Hepatocyte (in vitro differentiated cells): ENCODE data around the gene PREX1. TPM values are rescaled to one million over a fixed set of nuclear protein-coding genes. Genes with fewer than 3 reads are reported as not detected.

Experiments
- DNase-seq: peaks from one replicate; pipeline ENCODE4 v3.0.0-alpha.2; 2016; ENCODE audit warnings: low spot score
- H2AFZ ChIP-seq: fragments of 200-600 bp; sonication (generic); 2 replicates; pipeline ENCODE4 v1.6.0; 2016; ENCODE audit warnings: antibody characterized with exemption, mild to moderate bottlenecking
- H3K27ac ChIP-seq: fragments of 200-600 bp; sonication (generic); 2 replicates; pipeline ENCODE4 v1.5.1; 2016; ENCODE audit warnings: mild to moderate bottlenecking
- H3K27me3 ChIP-seq: fragments of 200-600 bp; sonication (generic); 2 replicates; pipeline ENCODE4 v1.6.1; 2016
- H3K36me3 ChIP-seq: fragments of 200-600 bp; sonication (generic); replicated peaks from 2 replicates; pipeline ENCODE4 v1.5.1; 2016; ENCODE audit warnings: low read depth; ENCODE audit not compliant: insufficient read depth
- H3K4me1 ChIP-seq: fragments of 200-600 bp; sonication (generic); 2 replicates; pipeline ENCODE4 v1.5.1; 2016; ENCODE audit warnings: mild to moderate bottlenecking, moderate library complexity; ENCODE audit not compliant: insufficient read depth
- H3K4me2 ChIP-seq: fragments of 200-600 bp; sonication (generic); 2 replicates; pipeline ENCODE4 v1.6.0; 2016
- H3K4me3 ChIP-seq: fragments of 200-600 bp; sonication (generic); 2 replicates; pipeline ENCODE4 v1.5.1; 2016; ENCODE audit warnings: mild to moderate bottlenecking
- H3K79me2 ChIP-seq: fragments of 200-600 bp; sonication (generic); 2 replicates; pipeline ENCODE4 v1.6.0; 2017; ENCODE audit warnings: mild to moderate bottlenecking
- H3K9me2 ChIP-seq: fragments of 200-600 bp; sonication (generic); replicated peaks from 2 replicates; pipeline ENCODE4 v1.6.0; 2017; ENCODE audit warnings: mild to moderate bottlenecking; ENCODE audit not compliant: insufficient read depth
- H3K9me3 ChIP-seq: fragments of 200-600 bp; sonication (generic); 2 replicates; pipeline ENCODE4 v1.5.1; 2016; ENCODE audit warnings: low read depth, mild to moderate bottlenecking
- H4K20me1 ChIP-seq: fragments of 200-600 bp; sonication (generic); 2 replicates; pipeline ENCODE4 v1.6.0; 2016; ENCODE audit warnings: mild to moderate bottlenecking; ENCODE audit not compliant: insufficient read depth, poor library complexity, severe bottlenecking
- EZH2 ChIP-seq: fragments of 200-600 bp; sonication (generic); IDR thresholded peaks from 2 replicates; pipeline ENCODE4 v1.6.1; 2016; ENCODE audit warnings: antibody characterized with exemption, mild to moderate bottlenecking, borderline replicate concordance
- EZH2phosphoT487 ChIP-seq: fragments of 200-600 bp; sonication (generic); IDR thresholded peaks from one replicate; pipeline ENCODE4 v1.6.1; 2018; ENCODE audit warnings: antibody characterized with exemption, mild to moderate bottlenecking, low read depth, moderate library complexity; ENCODE audit not compliant: unreplicated experiment, severe bottlenecking
- WGBS: methylation state at CpG from one replicate; pipeline ENCODE4 v1.1.6; 2016; ENCODE audit warnings: low lambda C conversion rate; ENCODE audit errors: missing lambda C conversion rate; 5-methylcytosine and 5-hydroxymethylcytosine counted together
- polyA plus RNA-seq: library from polyadenylated mRNA; unstranded; fragments of >200 nt; fragmentation: Nextera tagmentation; extraction: Ambion mirVana; gene quantifications from 2 replicates; pipeline ENCODE4 v1.2.1, GENCODE V29; 2016
- total RNA-seq: library from RNA; depleted of rRNA; stranded (reverse); fragments of >200 nt; gene quantifications from 2 replicates; pipeline ENCODE4 v1.2.3, GENCODE V29; 2014
- TF ChIP-seq, protein P1 (sequence below): fragments of 200-600 bp; sonication (generic); IDR thresholded peaks from 2 replicates; pipeline ENCODE4 v1.5.1; 2016; ENCODE audit warnings: antibody characterized with exemption, mild to moderate bottlenecking; ENCODE audit not compliant: poor library complexity

The PREX1 gene
- total and polyA plus RNA-seq, 2 experiments from 2014 or later: 1.8 to 2.9 TPM

DNA sequence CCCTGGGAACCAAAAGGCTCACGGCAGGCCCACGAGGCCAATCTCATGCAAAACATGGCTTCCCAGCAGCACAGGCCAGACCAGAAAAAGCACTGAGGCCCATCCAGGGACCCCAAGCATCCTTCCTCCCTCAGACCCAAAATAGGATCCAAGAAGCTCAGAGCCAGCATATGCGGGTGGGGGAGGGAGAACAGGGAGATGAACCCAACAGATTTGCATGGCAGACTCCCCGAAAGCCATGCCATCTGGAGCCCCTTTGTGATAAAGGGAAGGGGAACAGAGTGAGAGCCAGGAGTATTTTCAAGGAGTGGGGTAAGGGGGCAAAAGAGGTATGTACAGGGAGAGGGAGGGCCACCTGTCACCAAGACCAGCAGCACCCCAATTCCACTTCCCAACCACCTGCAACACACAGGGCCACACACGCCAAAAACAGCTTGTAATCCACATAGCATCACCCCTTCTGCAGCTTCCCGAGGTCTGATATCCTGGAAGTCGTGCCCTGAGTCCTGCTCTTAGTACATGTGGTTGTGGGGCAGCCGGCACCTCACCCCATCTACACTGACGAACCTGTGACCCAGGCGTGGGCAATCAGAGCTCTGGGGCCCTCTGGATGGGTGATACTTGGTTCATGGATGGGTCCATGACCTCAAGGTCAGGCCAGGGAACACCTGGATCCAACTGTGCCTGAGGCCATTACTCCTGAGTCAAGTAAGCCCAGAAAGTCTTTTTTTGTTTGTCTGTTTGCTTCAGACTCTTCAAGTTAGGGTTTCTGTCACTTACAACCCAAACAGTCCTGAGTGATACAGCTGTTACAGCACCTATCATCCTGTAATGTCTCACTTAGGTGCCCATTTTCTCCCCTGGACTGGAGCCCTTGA is 24.4 kb downstream of the PREX1 start:
- H3K9me3 ChIP-seq: no peaks in the 10 kb centered on the region
- H3K4me3 ChIP-seq: no peak overlapping the region
- H3K4me1 ChIP-seq: no peaks in the 10 kb centered on the region
- no peak overlapping the region for H2AFZ ChIP-seq
- no peaks in the 10 kb centered on the region for H3K36me3 ChIP-seq
- H3K27me3 ChIP-seq: no peaks in the 10 kb centered on the region
- DNase-seq: no peak
- TF ChIP-seq EZH2phosphoT487: no peak
- TF ChIP-seq, protein P1, sequence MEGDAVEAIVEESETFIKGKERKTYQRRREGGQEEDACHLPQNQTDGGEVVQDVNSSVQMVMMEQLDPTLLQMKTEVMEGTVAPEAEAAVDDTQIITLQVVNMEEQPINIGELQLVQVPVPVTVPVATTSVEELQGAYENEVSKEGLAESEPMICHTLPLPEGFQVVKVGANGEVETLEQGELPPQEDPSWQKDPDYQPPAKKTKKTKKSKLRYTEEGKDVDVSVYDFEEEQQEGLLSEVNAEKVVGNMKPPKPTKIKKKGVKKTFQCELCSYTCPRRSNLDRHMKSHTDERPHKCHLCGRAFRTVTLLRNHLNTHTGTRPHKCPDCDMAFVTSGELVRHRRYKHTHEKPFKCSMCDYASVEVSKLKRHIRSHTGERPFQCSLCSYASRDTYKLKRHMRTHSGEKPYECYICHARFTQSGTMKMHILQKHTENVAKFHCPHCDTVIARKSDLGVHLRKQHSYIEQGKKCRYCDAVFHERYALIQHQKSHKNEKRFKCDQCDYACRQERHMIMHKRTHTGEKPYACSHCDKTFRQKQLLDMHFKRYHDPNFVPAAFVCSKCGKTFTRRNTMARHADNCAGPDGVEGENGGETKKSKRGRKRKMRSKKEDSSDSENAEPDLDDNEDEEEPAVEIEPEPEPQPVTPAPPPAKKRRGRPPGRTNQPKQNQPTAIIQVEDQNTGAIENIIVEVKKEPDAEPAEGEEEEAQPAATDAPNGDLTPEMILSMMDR: no peak
- TF ChIP-seq EZH2: no peak
- H3K27ac ChIP-seq: no peak overlapping the region
- no peaks in the 10 kb centered on the region for H3K79me2 ChIP-seq
- no peaks in the 10 kb centered on the region for H3K9me2 ChIP-seq
- no peaks in the 10 kb centered on the region for H4K20me1 ChIP-seq
- 88% methylated on average over 10 of the region's 10 CpGs for WGBS
- no peak overlapping the region for H3K4me2 ChIP-seq

DNA sequence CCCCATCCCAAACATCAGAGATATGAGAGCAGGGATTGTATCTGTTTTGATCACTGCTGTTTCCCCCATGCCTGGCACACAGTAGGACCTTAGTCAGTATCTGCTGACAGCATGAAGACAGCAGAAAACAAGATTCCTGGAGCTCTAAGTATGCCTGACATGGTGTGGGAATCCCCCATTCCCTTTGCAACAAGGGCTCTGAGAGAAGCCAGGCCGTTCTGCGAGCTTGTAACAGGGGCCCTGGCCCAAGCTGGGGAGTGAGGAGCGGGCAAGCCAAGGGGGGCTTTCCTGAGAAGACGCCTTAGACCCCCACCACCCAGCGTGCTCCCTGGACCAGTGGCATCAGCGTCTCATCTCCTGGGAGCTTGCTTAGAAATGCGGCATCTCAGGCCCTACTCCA is 25.2 kb downstream of the PREX1 start:
- Histone ChIP-seq H3K36me3 (no peaks in the 10 kb centered on the region), H3K4me3 (no peak overlapping the region), H2AFZ (no peak overlapping the region), H4K20me1 (no peaks in the 10 kb centered on the region), H3K4me2 (no peak overlapping the region), H3K4me1 (no peaks in the 10 kb centered on the region), H3K9me2 (no peaks in the 10 kb centered on the region), H3K27ac (no peak overlapping the region), H3K27me3 (no peaks in the 10 kb centered on the region), H3K79me2 (no peaks in the 10 kb centered on the region), H3K9me3 (no peaks in the 10 kb centered on the region)
- no peak for DNase-seq
- WGBS: 89% methylated on average over 7 of the region's 7 CpGs
- TF ChIP-seq EZH2 (no peak), EZH2phosphoT487 (no peak)
- TF ChIP-seq, protein P1: no peak

DNA sequence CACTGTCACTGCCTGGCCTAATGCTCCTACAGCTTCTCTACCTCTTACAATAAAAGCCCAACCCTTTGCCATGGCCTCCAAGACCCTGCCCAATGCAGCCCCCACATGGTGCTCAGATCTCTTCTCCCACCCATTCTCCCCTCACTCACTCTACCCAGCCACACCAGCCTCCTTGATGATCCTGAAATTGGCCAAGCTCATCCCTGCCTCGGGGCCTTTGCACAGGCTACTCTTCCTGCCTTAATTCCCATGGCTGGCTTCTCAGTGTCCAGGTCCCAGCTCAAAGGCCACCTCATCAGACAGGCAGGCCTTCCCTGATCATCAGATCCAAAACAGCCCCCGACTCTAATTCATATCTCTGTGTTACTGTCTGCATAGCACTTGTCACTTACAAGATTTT is 25.6 kb downstream of the PREX1 start:
- no peaks in the 10 kb centered on the region for H3K4me1 ChIP-seq
- H3K27ac ChIP-seq: no peak overlapping the region
- H4K20me1 ChIP-seq: no peaks in the 10 kb centered on the region
- TF ChIP-seq EZH2phosphoT487 (no peak), EZH2 (no peak)
- TF ChIP-seq, protein P1: no peak
- DNase-seq: no peak
- no peaks in the 10 kb centered on the region for H3K27me3 ChIP-seq
- no peak overlapping the region for H2AFZ ChIP-seq
- no peaks in the 10 kb centered on the region for H3K36me3 ChIP-seq
- H3K4me3 ChIP-seq: no peak overlapping the region
- WGBS: 79% methylated on average over 2 of the region's 2 CpGs
- H3K9me2 ChIP-seq: no peaks in the 10 kb centered on the region
- no peaks in the 10 kb centered on the region for H3K9me3 ChIP-seq
- H3K79me2 ChIP-seq: no peaks in the 10 kb centered on the region
- no peak overlapping the region for H3K4me2 ChIP-seq
